ENCODE measurements around the gene CDH23.

DNA sequence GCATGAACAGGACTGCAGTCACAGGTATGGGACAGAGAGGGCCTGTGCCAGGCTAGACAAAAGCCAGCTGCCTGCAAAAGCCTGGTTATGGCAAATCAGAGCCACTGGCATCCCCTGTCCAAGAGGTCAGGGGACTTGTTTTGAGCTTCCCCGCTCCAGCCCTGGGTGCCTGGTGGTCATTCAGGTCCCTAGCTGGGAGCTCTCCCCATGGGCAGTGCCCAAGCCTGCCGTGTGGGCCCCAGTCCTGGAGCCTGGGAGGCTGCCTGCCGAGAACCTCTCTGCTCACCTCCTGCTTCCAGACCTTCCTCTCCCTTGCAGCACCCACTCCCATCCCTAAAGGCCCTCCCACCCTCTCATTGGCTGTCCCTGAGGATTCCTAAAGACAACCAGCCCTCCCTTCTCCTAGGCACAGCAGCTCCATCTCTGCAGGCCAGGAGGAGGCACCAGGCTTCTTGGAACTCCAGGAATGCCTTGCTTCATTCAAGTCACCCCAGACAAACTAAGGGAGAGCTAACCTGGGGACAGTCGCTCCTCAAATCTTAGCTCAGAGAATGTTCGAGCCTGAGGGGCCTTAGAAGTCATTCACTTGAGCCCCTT lies 172.3 kb downstream of the CDH23 start:
- TF ChIP-seq, protein P1, sequence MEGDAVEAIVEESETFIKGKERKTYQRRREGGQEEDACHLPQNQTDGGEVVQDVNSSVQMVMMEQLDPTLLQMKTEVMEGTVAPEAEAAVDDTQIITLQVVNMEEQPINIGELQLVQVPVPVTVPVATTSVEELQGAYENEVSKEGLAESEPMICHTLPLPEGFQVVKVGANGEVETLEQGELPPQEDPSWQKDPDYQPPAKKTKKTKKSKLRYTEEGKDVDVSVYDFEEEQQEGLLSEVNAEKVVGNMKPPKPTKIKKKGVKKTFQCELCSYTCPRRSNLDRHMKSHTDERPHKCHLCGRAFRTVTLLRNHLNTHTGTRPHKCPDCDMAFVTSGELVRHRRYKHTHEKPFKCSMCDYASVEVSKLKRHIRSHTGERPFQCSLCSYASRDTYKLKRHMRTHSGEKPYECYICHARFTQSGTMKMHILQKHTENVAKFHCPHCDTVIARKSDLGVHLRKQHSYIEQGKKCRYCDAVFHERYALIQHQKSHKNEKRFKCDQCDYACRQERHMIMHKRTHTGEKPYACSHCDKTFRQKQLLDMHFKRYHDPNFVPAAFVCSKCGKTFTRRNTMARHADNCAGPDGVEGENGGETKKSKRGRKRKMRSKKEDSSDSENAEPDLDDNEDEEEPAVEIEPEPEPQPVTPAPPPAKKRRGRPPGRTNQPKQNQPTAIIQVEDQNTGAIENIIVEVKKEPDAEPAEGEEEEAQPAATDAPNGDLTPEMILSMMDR (IDR thresholded peaks at IDR 0.05), result no peak
- TF ChIP-seq, protein P2, sequence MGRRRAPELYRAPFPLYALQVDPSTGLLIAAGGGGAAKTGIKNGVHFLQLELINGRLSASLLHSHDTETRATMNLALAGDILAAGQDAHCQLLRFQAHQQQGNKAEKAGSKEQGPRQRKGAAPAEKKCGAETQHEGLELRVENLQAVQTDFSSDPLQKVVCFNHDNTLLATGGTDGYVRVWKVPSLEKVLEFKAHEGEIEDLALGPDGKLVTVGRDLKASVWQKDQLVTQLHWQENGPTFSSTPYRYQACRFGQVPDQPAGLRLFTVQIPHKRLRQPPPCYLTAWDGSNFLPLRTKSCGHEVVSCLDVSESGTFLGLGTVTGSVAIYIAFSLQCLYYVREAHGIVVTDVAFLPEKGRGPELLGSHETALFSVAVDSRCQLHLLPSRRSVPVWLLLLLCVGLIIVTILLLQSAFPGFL (CRISPR knock-in tag; IDR thresholded peaks at IDR 0.05; ENCODE audit: borderline replicate concordance), result no peak
- no peak for TF ChIP-seq CREM (CRISPR knock-in tag; IDR thresholded peaks at IDR 0.05)

Data from WTC11 (cell line).